ENCODE results near the gene VPS39.

VPS39 gene

DNA sequence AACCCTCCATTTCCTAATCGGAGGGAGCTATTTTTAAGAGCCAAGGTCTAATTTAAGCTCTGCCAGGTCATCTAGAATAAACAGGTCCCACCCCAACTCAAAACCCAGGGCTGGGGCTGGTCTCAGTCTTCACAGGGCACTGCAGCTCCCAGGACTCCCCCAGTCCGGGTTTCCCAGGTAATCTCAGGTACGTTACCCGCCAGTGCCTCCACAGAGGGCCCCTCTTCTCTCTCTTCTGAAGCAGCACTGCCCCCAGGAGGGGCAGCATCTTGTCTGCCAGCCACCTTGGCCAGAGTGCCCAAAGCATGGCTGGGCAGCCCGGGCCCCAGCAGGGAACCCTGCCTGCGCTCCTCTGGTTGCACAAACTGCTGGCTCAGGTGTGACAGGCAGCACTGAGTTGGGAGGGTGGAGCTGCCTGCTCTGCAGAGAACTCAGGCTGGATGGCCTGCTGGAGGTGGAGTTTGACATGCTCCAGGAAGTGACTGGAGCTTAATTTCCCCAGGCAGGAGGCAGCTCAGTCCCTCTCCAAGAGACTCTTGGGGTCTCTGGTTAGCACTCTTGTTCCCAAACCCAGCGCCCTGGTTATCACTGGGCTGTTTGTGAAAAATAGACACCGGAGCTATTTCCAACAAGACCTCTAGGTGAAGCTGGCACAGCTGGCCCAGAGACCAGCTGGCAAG lies 51.7 kb downstream of the VPS39 start, which contains the start of gene PLA2G4F:
PLA2G4F (minus strand) TSS at position 394 of the 680 bp plus-strand sequence; CDS start at position 307, 87 bp downstream.
- Histone ChIP-seq H3K4me2 (ENCODE audit: insufficient read depth, low read length) (no peak within 1 kb of the TSS), H3K9ac (ENCODE audit: low read depth, low read length) (no peak within 1 kb of the TSS), H4K20me1 (ENCODE audit: insufficient read depth, low read length) (no peaks in the 10 kb centered on the region), H3K4me3 (ENCODE audit: low read depth in 1 of 2, low read length in 2 of 2) (no peak within 1 kb of the TSS), H3K36me3 (ENCODE audit: insufficient read depth, low read length) (peaks cover 22% of the 10 kb centered on the region), H3K27me3 (ENCODE audit: insufficient read depth, low read length, poor library complexity) (no peaks in the 10 kb centered on the region), H3K27ac (ENCODE audit: low read length) (no peak within 1 kb of the TSS), H2AFZ (ENCODE audit: low read depth, low read length) (no peak within 1 kb of the TSS; the same call in 1 of the 2 replicates), H3K9me3 (ENCODE audit: insufficient read depth, low read length, severe bottlenecking) (no peaks in the 10 kb centered on the region), H3K4me1 (ENCODE audit: insufficient read depth, low read length) (no peaks in the 10 kb centered on the region), H3K79me2 (ENCODE audit: insufficient read depth, low read length) (no peaks in the 10 kb centered on the region)
- peak; percentile 31; the same call in 1 of the 3 replicates for ATAC-seq (ENCODE audit: insufficient read depth, low read depth)
- no peak for TF ChIP-seq EZH2 (IDR thresholded peaks at IDR 0.05; ENCODE audit: borderline replicate concordance, low read depth, low read length, severe bottlenecking)
- TF ChIP-seq, protein P1, sequence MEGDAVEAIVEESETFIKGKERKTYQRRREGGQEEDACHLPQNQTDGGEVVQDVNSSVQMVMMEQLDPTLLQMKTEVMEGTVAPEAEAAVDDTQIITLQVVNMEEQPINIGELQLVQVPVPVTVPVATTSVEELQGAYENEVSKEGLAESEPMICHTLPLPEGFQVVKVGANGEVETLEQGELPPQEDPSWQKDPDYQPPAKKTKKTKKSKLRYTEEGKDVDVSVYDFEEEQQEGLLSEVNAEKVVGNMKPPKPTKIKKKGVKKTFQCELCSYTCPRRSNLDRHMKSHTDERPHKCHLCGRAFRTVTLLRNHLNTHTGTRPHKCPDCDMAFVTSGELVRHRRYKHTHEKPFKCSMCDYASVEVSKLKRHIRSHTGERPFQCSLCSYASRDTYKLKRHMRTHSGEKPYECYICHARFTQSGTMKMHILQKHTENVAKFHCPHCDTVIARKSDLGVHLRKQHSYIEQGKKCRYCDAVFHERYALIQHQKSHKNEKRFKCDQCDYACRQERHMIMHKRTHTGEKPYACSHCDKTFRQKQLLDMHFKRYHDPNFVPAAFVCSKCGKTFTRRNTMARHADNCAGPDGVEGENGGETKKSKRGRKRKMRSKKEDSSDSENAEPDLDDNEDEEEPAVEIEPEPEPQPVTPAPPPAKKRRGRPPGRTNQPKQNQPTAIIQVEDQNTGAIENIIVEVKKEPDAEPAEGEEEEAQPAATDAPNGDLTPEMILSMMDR (IDR thresholded peaks at IDR 0.05; ENCODE audit: borderline replicate concordance, extremely low read depth, low read length, poor library complexity, severe bottlenecking) = no peak
- no peak for DNase-seq

DNA sequence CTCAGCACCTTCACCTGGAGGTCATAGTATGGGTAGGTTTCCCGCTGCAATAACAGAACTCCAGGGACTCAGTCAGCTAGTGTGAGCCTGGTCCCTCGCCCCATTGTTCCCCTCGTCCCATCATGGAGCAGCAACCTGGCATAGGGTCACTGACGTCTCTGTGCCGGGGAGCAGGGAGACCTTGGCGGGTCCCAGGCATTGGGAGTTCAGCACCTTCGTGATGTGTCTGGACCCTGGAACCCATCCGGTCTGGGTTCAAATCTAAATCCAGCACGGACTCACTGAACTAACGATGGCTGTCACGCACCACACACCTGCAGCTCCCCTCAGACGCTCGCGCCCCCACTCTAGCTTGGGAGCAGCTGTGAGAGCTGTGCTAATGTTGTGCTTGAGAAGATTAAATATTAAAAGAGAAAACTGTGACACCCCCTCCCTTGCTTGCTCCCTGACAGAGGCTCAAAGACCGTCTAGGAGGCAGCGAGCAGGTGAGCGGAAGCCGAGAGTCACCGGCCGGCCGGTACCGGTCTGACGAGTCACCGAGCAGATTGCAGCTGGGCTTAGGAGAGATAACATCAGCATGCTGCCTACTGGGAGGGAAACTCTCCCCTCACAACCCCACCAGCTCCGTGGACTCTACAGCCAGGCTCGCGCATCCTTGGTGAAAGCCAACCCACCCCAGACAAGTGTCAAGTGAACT lies 52.4 kb downstream of the VPS39 start:
- Histone ChIP-seq H3K79me2 (ENCODE audit: insufficient read depth, low read length) (no peaks in the 10 kb centered on the region), H3K36me3 (ENCODE audit: insufficient read depth, low read length) (peaks cover 15% of the 10 kb centered on the region), H3K4me3 (ENCODE audit: low read depth in 1 of 2, low read length in 2 of 2) (no peak overlapping the region), H3K27me3 (ENCODE audit: insufficient read depth, low read length, poor library complexity) (no peaks in the 10 kb centered on the region), H3K9ac (ENCODE audit: low read depth, low read length) (no peak overlapping the region), H3K4me1 (ENCODE audit: insufficient read depth, low read length) (no peaks in the 10 kb centered on the region), H3K9me3 (ENCODE audit: insufficient read depth, low read length, severe bottlenecking) (no peaks in the 10 kb centered on the region), H3K4me2 (ENCODE audit: insufficient read depth, low read length) (no peak overlapping the region), H4K20me1 (ENCODE audit: insufficient read depth, low read length) (no peaks in the 10 kb centered on the region), H3K27ac (ENCODE audit: low read length) (no peak overlapping the region), H2AFZ (ENCODE audit: low read depth, low read length) (no peak overlapping the region)
- DNase-seq (no peak), ATAC-seq (ENCODE audit: insufficient read depth, low read depth) (no peak)
- TF ChIP-seq EZH2 (IDR thresholded peaks at IDR 0.05; ENCODE audit: borderline replicate concordance, low read depth, low read length, severe bottlenecking) = no peak

DNA sequence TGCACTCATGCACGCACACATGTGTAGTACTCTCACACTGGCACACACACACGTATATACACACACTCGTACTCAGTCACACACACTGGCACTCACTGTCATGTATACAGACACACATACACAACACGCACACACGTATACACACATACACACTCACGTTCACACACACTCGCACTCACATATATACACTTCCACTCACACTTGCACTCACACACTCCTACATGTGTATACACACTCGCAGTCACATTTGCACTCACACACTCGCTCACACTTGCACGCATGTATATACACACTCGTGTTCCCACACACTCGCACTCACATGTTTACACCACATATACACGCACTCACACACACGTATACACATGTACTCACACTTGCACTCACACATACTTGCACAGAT lies 53.1 kb downstream of the VPS39 start:
- no peaks in the 10 kb centered on the region for H3K4me1 ChIP-seq (ENCODE audit: insufficient read depth, low read length)
- no peaks in the 10 kb centered on the region for H4K20me1 ChIP-seq (ENCODE audit: insufficient read depth, low read length)
- no peak overlapping the region for H3K4me2 ChIP-seq (ENCODE audit: insufficient read depth, low read length)
- H3K9me3 ChIP-seq (ENCODE audit: insufficient read depth, low read length, severe bottlenecking) = no peaks in the 10 kb centered on the region
- H3K36me3 ChIP-seq (ENCODE audit: insufficient read depth, low read length) = peaks cover 8% of the 10 kb centered on the region
- H3K27me3 ChIP-seq (ENCODE audit: insufficient read depth, low read length, poor library complexity) = no peaks in the 10 kb centered on the region
- no peak overlapping the region for H2AFZ ChIP-seq (ENCODE audit: low read depth, low read length)
- ATAC-seq (ENCODE audit: insufficient read depth, low read depth) = no peak
- no peak for DNase-seq
- no peak overlapping the region for H3K9ac ChIP-seq (ENCODE audit: low read depth, low read length)
- H3K27ac ChIP-seq (ENCODE audit: low read length) = no peak overlapping the region
- TF ChIP-seq, protein P1 (IDR thresholded peaks at IDR 0.05; ENCODE audit: borderline replicate concordance, extremely low read depth, low read length, poor library complexity, severe bottlenecking) = no peak
- TF ChIP-seq EZH2 (IDR thresholded peaks at IDR 0.05; ENCODE audit: borderline replicate concordance, low read depth, low read length, severe bottlenecking) = no peak
- no peak overlapping the region for H3K4me3 ChIP-seq (ENCODE audit: low read depth in 1 of 2, low read length in 2 of 2)
- H3K79me2 ChIP-seq (ENCODE audit: insufficient read depth, low read length) = no peaks in the 10 kb centered on the region

All from DND-41 (cell line).